MCF 10A (cell line): ENCODE measurements around the gene AGXT. TPM values are rescaled to one million over a fixed set of nuclear protein-coding genes. Genes with fewer than 3 reads are reported as not detected.

Experiments
- BruUV-seq: library from RNA; stranded (reverse); fragments of 400-500 nt; replicated peaks from 2 replicates; lab custom pipeline; 2021; lab: Mats Ljungman, UMichigan
- CTCF ChIA-PET: fragments of 300-600 bp; sonication (Branson Sonifier 250); formaldehyde crosslinking; extraction: SDS; loops from one replicate; lab custom pipeline; 2021; ENCODE audit warnings: antibody characterized with exemption, inconsistent platforms; lab: Yijun Ruan, JAX
- POLR2A ChIA-PET: fragments of 300-600, 350-650 bp; sonication (Branson Sonifier 250); formaldehyde crosslinking; extraction: SDS; loops from one replicate; lab custom pipeline; 2020; ENCODE audit warnings: antibody characterized with exemption, inconsistent platforms; lab: Yijun Ruan, JAX
- DNase-seq: peaks from one replicate; pipeline ENCODE4 v3.0.0-alpha.2; 2018; ENCODE audit not compliant: unreplicated experiment
- H3K27ac Mint-ChIP-seq: one replicate; pipeline ENCODE4 v1.8.0; 2022; ENCODE audit warnings: mild to moderate bottlenecking, low read depth, mixed read lengths; ENCODE audit not compliant: unreplicated experiment
- H3K27me3 Mint-ChIP-seq: one replicate; pipeline ENCODE4 v1.8.0; 2022; ENCODE audit warnings: mixed read lengths; ENCODE audit not compliant: insufficient read depth, unreplicated experiment
- H3K36me3 Mint-ChIP-seq: one replicate; pipeline ENCODE4 v1.8.0; 2022; ENCODE audit warnings: mild to moderate bottlenecking, moderate library complexity, mixed read lengths; ENCODE audit not compliant: insufficient read depth, unreplicated experiment
- H3K4me1 Mint-ChIP-seq: one replicate; pipeline ENCODE4 v1.8.0; 2022; ENCODE audit warnings: mixed read lengths; ENCODE audit not compliant: insufficient read depth, unreplicated experiment
- H3K4me3 Mint-ChIP-seq: one replicate; pipeline ENCODE4 v1.8.0; 2022; ENCODE audit warnings: mild to moderate bottlenecking, moderate library complexity, mixed read lengths; ENCODE audit not compliant: unreplicated experiment
- H3K9me3 Mint-ChIP-seq: one replicate; pipeline ENCODE4 v1.8.0; 2022; ENCODE audit warnings: mixed read lengths; ENCODE audit not compliant: unreplicated experiment
- intact Hi-C: fragments of 100-400 bp; cut with micrococcal nuclease; formaldehyde crosslinking; loops from 2 replicates; pipeline ENCODE4 v1.14.1; 2022
- total RNA-seq: library from RNA; stranded (reverse); gene quantifications from 2 replicates; pipeline ENCODE4 v1.2.3, GENCODE V29; 2022
- TF ChIP-seq, protein P1 (sequence below): fragments of 200-600 bp; IDR thresholded peaks from one replicate; pipeline ENCODE4 v1.8.0; 2022; ENCODE audit warnings: antibody characterized with exemption, mild to moderate bottlenecking; ENCODE audit not compliant: unreplicated experiment

AGXT gene
- total RNA-seq, 1 experiment from 2014 or later, result not detected

DNA sequence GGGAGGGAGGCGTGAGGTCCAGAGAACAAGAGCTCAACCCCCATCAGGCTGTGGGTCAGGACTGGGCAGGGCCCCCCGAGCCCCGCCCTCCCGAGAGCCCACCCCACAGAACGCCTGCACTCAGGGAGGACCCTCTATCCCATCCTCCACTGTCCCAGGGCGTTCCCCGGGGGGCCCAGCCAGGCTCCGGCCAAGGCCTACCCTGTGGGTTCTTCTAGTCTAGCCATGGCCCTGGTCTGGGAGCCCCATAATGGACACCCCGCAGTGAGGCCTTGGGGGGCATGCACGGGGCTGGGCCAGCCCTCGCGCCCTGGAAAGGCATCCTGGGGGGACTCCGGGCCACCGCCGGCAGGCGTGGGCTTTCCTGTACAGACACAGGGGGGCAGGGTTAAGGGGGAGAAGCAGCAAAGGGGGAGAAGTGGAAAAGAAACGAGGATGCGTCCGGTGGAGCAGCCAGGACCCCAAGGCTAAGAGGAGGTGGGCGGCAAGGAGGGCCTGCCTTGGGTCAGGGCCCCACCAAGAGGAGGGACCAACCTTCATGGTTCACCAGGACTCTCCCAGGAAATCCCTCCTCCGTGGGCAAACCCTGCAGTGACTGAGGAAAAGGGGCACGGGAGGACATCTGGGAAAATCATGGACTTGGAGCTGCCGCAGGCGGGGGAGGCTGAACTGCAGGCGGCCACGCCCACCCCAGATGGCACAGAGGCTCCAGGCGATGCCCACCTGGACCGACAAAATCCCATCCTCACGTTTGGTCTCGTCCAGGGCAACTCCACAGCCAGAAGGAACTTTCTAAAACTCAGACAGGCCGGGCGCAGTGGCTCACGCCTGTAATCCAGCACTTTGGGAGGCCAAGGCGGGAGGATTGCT, 34.8 kb downstream of the AGXT start:
- Mint-ChIP-seq H3K9me3 (no peaks in the 10 kb centered on the region), H3K4me3 (no peak overlapping the region), H3K27ac (no peak overlapping the region), H3K27me3 (no peaks in the 10 kb centered on the region), H3K36me3 (peaks cover 6% of the 10 kb centered on the region), H3K4me1 (no peaks in the 10 kb centered on the region)
- CTCF ChIA-PET, result no interaction called here
- TF ChIP-seq, protein P1, sequence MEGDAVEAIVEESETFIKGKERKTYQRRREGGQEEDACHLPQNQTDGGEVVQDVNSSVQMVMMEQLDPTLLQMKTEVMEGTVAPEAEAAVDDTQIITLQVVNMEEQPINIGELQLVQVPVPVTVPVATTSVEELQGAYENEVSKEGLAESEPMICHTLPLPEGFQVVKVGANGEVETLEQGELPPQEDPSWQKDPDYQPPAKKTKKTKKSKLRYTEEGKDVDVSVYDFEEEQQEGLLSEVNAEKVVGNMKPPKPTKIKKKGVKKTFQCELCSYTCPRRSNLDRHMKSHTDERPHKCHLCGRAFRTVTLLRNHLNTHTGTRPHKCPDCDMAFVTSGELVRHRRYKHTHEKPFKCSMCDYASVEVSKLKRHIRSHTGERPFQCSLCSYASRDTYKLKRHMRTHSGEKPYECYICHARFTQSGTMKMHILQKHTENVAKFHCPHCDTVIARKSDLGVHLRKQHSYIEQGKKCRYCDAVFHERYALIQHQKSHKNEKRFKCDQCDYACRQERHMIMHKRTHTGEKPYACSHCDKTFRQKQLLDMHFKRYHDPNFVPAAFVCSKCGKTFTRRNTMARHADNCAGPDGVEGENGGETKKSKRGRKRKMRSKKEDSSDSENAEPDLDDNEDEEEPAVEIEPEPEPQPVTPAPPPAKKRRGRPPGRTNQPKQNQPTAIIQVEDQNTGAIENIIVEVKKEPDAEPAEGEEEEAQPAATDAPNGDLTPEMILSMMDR, result no peak
- intact Hi-C loops, result no loop called here
- POLR2A ChIA-PET, result no interaction called here
- DNase-seq, result no peak
- no TSS peak for BruUV-seq

DNA sequence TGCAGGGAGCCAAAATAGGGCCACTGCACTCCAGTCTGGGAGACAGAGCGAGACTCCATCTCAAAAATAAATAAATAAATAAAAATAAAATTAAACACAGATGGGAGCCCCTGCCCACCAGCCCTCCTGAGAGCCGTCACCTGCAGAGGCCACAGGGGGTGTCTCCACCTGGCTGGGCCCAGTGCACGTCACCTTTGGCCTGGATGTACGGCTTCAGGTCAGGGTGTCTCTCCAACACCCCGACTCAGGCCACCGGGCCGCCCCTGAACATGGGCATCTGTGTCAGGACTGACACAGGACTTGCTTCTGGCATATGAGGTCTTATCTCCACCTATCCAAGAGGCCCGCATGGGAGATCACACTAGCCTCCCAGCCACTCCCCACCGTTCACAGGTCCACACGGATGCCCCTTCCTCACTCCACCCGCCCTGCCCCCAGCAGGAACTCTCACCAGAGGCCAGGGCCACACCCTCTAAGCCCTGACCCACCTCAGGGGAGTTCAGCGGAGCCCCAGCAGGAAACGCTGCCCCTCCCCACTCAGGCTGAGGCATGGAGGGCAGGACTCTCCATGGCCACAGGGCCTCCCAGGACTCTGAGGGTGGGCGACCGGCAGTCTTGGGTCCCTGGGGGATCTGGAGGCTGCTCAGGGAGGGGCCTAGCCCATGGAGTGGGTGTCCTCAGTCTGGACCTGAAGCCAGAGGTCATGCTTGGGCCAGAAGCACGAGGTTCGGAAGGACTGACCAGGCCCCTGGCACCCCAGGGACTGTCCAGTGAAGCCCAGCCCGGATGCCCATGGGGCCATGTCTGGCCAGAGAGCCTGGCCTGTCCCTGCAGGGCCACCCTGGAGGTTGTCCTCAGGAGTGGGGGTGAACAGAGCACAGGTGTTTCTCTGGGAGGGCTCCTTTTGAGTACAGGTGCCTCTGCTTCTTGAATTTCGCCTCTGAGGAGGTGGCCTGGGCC, 35.9 kb downstream of the AGXT start:
- intact Hi-C loops, result no loop called here
- BruUV-seq, result no TSS peak
- TF ChIP-seq, protein P1, result no peak
- H3K4me1 Mint-ChIP-seq, result no peaks in the 10 kb centered on the region
- H3K36me3 Mint-ChIP-seq, result peaks cover 6% of the 10 kb centered on the region
- POLR2A ChIA-PET, result no interaction called here
- no peaks in the 10 kb centered on the region for H3K27me3 Mint-ChIP-seq
- no peak for DNase-seq
- H3K4me3 Mint-ChIP-seq, result no peak overlapping the region
- no peak overlapping the region for H3K27ac Mint-ChIP-seq
- H3K9me3 Mint-ChIP-seq, result no peaks in the 10 kb centered on the region
- CTCF ChIA-PET, result no interaction called here

DNA sequence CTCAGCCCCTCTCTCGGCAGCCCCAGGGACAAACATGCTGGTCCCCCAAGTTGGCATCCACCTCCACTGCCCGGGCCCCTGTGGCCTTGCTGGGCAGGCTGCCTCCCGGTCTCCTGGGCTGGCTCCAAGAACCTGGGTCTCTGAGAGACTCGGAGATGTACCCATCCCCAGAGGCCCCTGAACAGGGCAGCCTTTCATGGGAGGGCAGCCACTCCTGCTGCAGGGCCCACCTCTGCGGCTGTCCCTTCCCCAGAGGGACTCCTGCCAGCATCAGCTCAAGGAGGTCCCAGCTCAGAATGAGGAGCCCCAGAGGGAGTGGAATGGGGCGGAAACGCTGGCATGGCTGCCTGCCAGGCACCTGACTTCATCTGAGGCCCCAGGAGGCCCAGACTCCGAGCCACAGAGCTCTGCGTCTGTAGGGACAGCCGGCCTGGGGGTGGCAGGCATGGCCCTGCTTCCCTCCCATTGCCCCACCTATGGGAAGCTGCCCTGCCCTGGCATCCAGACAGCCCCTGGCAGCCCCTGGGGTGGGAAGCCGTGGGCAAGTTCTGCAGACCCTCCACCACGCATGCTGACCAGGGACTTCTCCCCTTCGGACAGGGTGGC, 36.7 kb downstream of the AGXT start:
- TF ChIP-seq, protein P1, result no peak
- H3K36me3 Mint-ChIP-seq, result no peaks in the 10 kb centered on the region
- no peak for DNase-seq
- H3K4me3 Mint-ChIP-seq, result no peak overlapping the region
- H3K4me1 Mint-ChIP-seq, result no peaks in the 10 kb centered on the region
- BruUV-seq, result no TSS peak
- H3K27me3 Mint-ChIP-seq, result no peaks in the 10 kb centered on the region
- ChIA-PET CTCF (no interaction called here), POLR2A (no interaction called here)
- intact Hi-C loops, result no loop called here
- H3K27ac Mint-ChIP-seq, result no peak overlapping the region
- no peaks in the 10 kb centered on the region for H3K9me3 Mint-ChIP-seq
